A549 treated with AZD9567 at 1 μM for 4 hours (cell line): Measurements from ENCODE around the gene MBD3L3. TPM values are rescaled to one million over a fixed set of nuclear protein-coding genes. Genes with fewer than 3 reads are reported as not detected.

ENCODE experiments used
- total RNA-seq: library from RNA; stranded (reverse); fragments of 200-300 nt; extraction: Qiagen RNA extraction; gene quantifications from 5 replicates; pipeline ENCODE4 v1.2.3, GENCODE V29; 2022; ENCODE audit not compliant: insufficient read depth

Gene MBD3L3
- not detected in 5 replicates for total RNA-seq

GRCh38 chr19:7058576-7058975 lies at the start of gene MBD3L3:
MBD3L3 (minus strand) TSS chr19:7058676; CDS start chr19:7058605, 71 bp downstream.

GRCh38 chr19:7069042-7069903 lies 10.8 kb upstream of the MBD3L3 start, which contains the start of gene ZNF557:
ZNF557 (plus strand) TSS chr19:7069703; CDS start chr19:7075075, 5,372 bp downstream.

GRCh38 chr19:7049021-7049420 lies 9.5 kb downstream of the MBD3L3 start, which contains the start of gene MBD3L2:
MBD3L2 (plus strand) TSS chr19:7049321; CDS start chr19:7049374, 53 bp downstream.

GRCh38 chr19:7040079-7040478 lies 18.4 kb downstream of the MBD3L3 start, which contains the start of gene MBD3L4:
MBD3L4 (minus strand) TSS chr19:7040179; CDS start chr19:7040144, 35 bp downstream.

GRCh38 chr19:7030278-7030677 lies 28.2 kb downstream of the MBD3L3 start, which contains the start of gene MBD3L5:
MBD3L5 (plus strand) TSS chr19:7030578; CDS start chr19:7030612, 34 bp downstream.

GRCh38 chr19:7021331-7021730 lies 37.1 kb downstream of the MBD3L3 start, which contains the start of gene MBD3L2B:
MBD3L2B (minus strand) TSS chr19:7021431; CDS start chr19:7021397, 34 bp downstream.

Other genes starting within 250 kb of the MBD3L3 start
- gene ADGRE1, start 171.1 kb downstream of the MBD3L3 start, total RNA-seq: 3.6 to 5.6 TPM (median 4.8 TPM) in 5 replicates
- gene MBD3L2B, start 37.2 kb downstream of the MBD3L3 start, total RNA-seq: not detected in 5 replicates
- gene MBD3L5, start 28.1 kb downstream of the MBD3L3 start, total RNA-seq: not detected in 5 replicates
- gene MBD3L4, start 18.5 kb downstream of the MBD3L3 start, total RNA-seq: not detected in 5 replicates
- gene MBD3L2, start 9.4 kb downstream of the MBD3L3 start, total RNA-seq: not detected in 5 replicates
- 1.5 to 3.1 TPM (median 2.8 TPM) in 5 replicates for gene ZNF557, start 11.0 kb upstream of the MBD3L3 start, total RNA-seq
- 2.0 to 2.9 TPM (median 2.8 TPM) in 5 replicates for gene INSR, start 235.7 kb upstream of the MBD3L3 start, total RNA-seq